ENCODE results near the gene MUSK. TPM values are rescaled to one million over a fixed set of nuclear protein-coding genes. Genes with fewer than 3 reads are reported as not detected.

Gene MUSK
- total RNA-seq, 1 experiment from 2014 or later: not detected

DNA sequence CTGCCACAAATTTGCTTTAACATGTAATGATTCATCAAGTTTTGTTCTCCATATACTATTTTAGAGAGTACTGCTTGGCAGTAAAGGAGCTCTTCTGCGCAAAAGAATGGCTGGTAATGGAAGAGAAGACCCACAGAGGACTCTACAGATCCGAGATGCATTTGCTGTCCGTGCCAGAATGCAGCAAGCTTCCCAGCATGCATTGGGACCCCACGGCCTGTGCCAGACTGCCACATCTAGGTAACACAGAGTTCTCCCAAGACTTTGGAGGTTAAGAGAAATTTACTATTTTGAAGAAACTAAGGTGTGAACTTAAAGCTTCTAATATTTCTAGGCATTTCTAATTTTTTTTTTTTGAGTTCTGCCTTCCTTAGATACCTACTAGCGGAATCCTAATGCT lies 107.1 kb downstream of the MUSK start:
- no peaks in the 10 kb centered on the region for H3F3A ChIP-seq (ENCODE audit: low read length, unreplicated experiment)
- no peak overlapping the region for H3K9ac ChIP-seq (ENCODE audit: low read length)
- ATAC-seq (no peak), DNase-seq (no peak)
- no TSS peak for BruUV-seq (replicated peaks)
- no peak overlapping the region for H3K27ac ChIP-seq (ENCODE audit: low read length)
- H3K9me3 ChIP-seq (ENCODE audit: low read length): no peaks in the 10 kb centered on the region
- TF ChIP-seq, protein P1, sequence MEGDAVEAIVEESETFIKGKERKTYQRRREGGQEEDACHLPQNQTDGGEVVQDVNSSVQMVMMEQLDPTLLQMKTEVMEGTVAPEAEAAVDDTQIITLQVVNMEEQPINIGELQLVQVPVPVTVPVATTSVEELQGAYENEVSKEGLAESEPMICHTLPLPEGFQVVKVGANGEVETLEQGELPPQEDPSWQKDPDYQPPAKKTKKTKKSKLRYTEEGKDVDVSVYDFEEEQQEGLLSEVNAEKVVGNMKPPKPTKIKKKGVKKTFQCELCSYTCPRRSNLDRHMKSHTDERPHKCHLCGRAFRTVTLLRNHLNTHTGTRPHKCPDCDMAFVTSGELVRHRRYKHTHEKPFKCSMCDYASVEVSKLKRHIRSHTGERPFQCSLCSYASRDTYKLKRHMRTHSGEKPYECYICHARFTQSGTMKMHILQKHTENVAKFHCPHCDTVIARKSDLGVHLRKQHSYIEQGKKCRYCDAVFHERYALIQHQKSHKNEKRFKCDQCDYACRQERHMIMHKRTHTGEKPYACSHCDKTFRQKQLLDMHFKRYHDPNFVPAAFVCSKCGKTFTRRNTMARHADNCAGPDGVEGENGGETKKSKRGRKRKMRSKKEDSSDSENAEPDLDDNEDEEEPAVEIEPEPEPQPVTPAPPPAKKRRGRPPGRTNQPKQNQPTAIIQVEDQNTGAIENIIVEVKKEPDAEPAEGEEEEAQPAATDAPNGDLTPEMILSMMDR (conservative IDR thresholded peaks at IDR 0.05; ENCODE audit: low read depth, low read length): no peak
- TF ChIP-seq EZH2phosphoT487 (IDR thresholded peaks at IDR 0.05; ENCODE audit: borderline replicate concordance, low read length) (no peak), EZH2 (IDR thresholded peaks at IDR 0.05; ENCODE audit: low read length, unreplicated experiment) (no peak)
- ChIA-PET CTCF (no interaction called here), POLR2A (ENCODE audit: unreplicated experiment) (no interaction called here)
- no peaks in the 10 kb centered on the region for H4K20me1 ChIP-seq (ENCODE audit: low read length)
- no peaks in the 10 kb centered on the region for H3K79me2 ChIP-seq (ENCODE audit: low read length)
- no peak overlapping the region for H3K4me2 ChIP-seq (ENCODE audit: low read length)
- no peak overlapping the region for H3K4me3 ChIP-seq (ENCODE audit: low read length)
- intact Hi-C loops (cut with micrococcal nuclease): no loop called here
- no peaks in the 10 kb centered on the region for H3K9me2 ChIP-seq (replicated peaks; ENCODE audit: low read length)
- H3K36me3 ChIP-seq (ENCODE audit: low read depth, low read length): no peaks in the 10 kb centered on the region
- no peaks in the 10 kb centered on the region for H3K4me1 ChIP-seq (ENCODE audit: insufficient read depth, low read length)
- no peak overlapping the region for H2AFZ ChIP-seq (ENCODE audit: low read length)
- H3K27me3 ChIP-seq (ENCODE audit: low read length): no peaks in the 10 kb centered on the region

DNA sequence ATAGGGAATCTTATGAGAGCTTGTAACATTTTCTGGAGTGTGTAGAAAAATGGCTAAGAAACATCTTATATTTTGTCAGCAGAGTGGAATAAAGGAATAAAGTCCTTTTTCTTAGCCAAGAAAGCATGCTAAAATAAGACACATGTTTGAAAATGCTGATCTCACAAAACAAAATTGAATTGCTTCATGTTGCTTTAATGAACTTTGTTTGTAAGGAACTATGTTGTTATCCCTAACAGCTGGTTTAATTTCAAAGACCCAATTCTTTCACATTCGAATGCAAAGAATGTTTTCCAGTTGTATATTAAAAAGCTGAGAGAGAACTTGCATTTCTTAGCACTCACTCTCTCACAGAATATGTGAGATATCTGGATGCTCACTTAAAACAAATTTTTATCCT lies 107.6 kb downstream of the MUSK start:
- Histone ChIP-seq H3K79me2 (ENCODE audit: low read length) (no peaks in the 10 kb centered on the region), H3K27me3 (ENCODE audit: low read length) (no peaks in the 10 kb centered on the region), H3K4me1 (ENCODE audit: insufficient read depth, low read length) (no peaks in the 10 kb centered on the region), H3K27ac (ENCODE audit: low read length) (no peak overlapping the region), H3K36me3 (ENCODE audit: low read depth, low read length) (no peaks in the 10 kb centered on the region), H3F3A (ENCODE audit: low read length, unreplicated experiment) (no peaks in the 10 kb centered on the region), H3K9ac (ENCODE audit: low read length) (no peak overlapping the region), H3K4me3 (ENCODE audit: low read length) (no peak overlapping the region), H3K4me2 (ENCODE audit: low read length) (no peak overlapping the region), H2AFZ (ENCODE audit: low read length) (no peak overlapping the region), H3K9me3 (ENCODE audit: low read length) (no peaks in the 10 kb centered on the region), H3K9me2 (replicated peaks; ENCODE audit: low read length) (no peaks in the 10 kb centered on the region), H4K20me1 (ENCODE audit: low read length) (no peaks in the 10 kb centered on the region)
- ChIA-PET POLR2A (ENCODE audit: unreplicated experiment) (no interaction called here), CTCF (no interaction called here)
- intact Hi-C loops (cut with micrococcal nuclease): no loop called here
- TF ChIP-seq, protein P1 (conservative IDR thresholded peaks at IDR 0.05; ENCODE audit: low read depth, low read length): no peak
- no peak for TF ChIP-seq EZH2phosphoT487 (IDR thresholded peaks at IDR 0.05; ENCODE audit: borderline replicate concordance, low read length)
- no peak for TF ChIP-seq EZH2 (IDR thresholded peaks at IDR 0.05; ENCODE audit: low read length, unreplicated experiment)
- ATAC-seq: no peak
- no peak for DNase-seq
- no TSS peak for BruUV-seq (replicated peaks)

DNA sequence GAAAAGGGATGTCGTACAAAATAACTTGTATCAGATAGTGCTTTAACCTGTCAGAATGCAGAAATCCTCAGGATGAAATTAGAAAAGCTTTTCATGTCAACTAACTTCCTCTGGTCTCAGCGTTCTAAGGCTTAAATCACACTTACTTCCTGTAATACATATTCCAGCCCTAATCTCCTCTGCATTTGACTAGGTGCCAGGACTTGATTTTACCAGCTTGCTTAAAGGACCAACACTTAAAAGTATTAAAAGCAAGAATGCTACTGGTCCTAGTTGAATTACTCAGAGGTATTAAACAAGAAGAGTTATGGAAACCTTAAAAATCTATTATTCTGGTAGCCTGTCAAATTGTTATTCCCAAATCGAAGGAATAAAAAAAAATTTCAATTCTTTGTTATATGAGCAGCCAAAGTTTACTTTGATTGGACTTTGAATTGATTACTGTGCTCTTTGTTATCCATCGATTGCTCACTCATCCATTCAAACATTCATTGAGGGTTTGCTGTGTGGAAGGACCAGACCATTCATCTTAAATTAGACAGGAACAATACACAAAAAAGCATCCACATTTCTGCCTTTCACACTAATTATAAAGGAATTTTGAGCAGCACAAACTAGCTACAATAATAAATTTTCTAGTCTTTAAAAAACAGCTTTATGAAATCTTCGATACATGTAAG lies 108.7 kb downstream of the MUSK start:
- Histone ChIP-seq H3K9ac (ENCODE audit: low read length) (no peak overlapping the region), H3K4me2 (ENCODE audit: low read length) (no peak overlapping the region)
- no peak for DNase-seq

More for the DNA sequence above, 108.7 kb downstream of the MUSK start:
- Histone ChIP-seq H3K27ac (ENCODE audit: low read length) (no peak overlapping the region), H3K36me3 (ENCODE audit: low read depth, low read length) (no peaks in the 10 kb centered on the region), H3F3A (ENCODE audit: low read length, unreplicated experiment) (no peaks in the 10 kb centered on the region), H3K9me2 (replicated peaks; ENCODE audit: low read length) (no peaks in the 10 kb centered on the region), H2AFZ (ENCODE audit: low read length) (no peak overlapping the region), H3K27me3 (ENCODE audit: low read length) (no peaks in the 10 kb centered on the region), H3K4me3 (ENCODE audit: low read length) (no peak overlapping the region), H4K20me1 (ENCODE audit: low read length) (no peaks in the 10 kb centered on the region), H3K4me1 (ENCODE audit: insufficient read depth, low read length) (no peaks in the 10 kb centered on the region), H3K9me3 (ENCODE audit: low read length) (no peaks in the 10 kb centered on the region), H3K79me2 (ENCODE audit: low read length) (no peaks in the 10 kb centered on the region)
- TF ChIP-seq, protein P1 (conservative IDR thresholded peaks at IDR 0.05; ENCODE audit: low read depth, low read length): no peak
- TF ChIP-seq EZH2 (IDR thresholded peaks at IDR 0.05; ENCODE audit: low read length, unreplicated experiment) (no peak), EZH2phosphoT487 (IDR thresholded peaks at IDR 0.05; ENCODE audit: borderline replicate concordance, low read length) (no peak)
- BruUV-seq (replicated peaks): no TSS peak
- ChIA-PET POLR2A (ENCODE audit: unreplicated experiment) (no interaction called here), CTCF (no interaction called here)
- ATAC-seq: no peak
- intact Hi-C loops (cut with micrococcal nuclease): no loop called here

All from PC-3 (cell line).